ENCODE data around the gene AS3MT. TPM values are rescaled to one million over a fixed set of nuclear protein-coding genes. Genes with fewer than 3 reads are reported as not detected.

The AS3MT gene
- total RNA-seq, 2 donors from 2014 or later: 10.2 to 20.9 TPM

- no peaks in the 10 kb centered on the region for H3K27me3 ChIP-seq (ENCODE audit: control insufficient read depth, insufficient read depth, low read length, poor library complexity, severe bottlenecking)
- 90% methylated on average over 2 of the region's 3 CpGs; no CpG with 5 or more reads in 1 of the 2 experiments for WGBS, 2 experiments (ENCODE audit: insufficient coverage in 1 of 2, insufficient read length in 1 of 2)
- Mint-ChIP-seq H3K9me3 (no peaks in the 10 kb centered on the region), H3K36me3 (ENCODE audit: low read depth) (peaks cover 3% of the 10 kb centered on the region), H3K4me3 (no peak overlapping the region), H3K27me3 (ENCODE audit: insufficient read depth) (no peaks in the 10 kb centered on the region), H3K27ac (no peak overlapping the region), H3K4me1 (no peaks in the 10 kb centered on the region)
- H3K27ac ChIP-seq (ENCODE audit: low read depth, low read length): no peak overlapping the region
- TF ChIP-seq CTCF (conservative IDR thresholded peaks at IDR 0.05): no peak
- H3K4me3 ChIP-seq (ENCODE audit: low read length): no peak overlapping the region
- DNase-seq: no peak
- H3K9ac ChIP-seq (ENCODE audit: extremely low read depth, low read length, poor library complexity, severe bottlenecking): no peak overlapping the region
- no peaks in the 10 kb centered on the region for H3K36me3 ChIP-seq (ENCODE audit: control insufficient read depth, insufficient read depth, low read length)
- no peaks in the 10 kb centered on the region for H3K9me3 ChIP-seq (ENCODE audit: control insufficient read depth, low read length)
- H3K4me1 ChIP-seq (ENCODE audit: control insufficient read depth, insufficient read depth, low read length): no peaks in the 10 kb centered on the region
Observed at GRCh38 chr10:102900006-102900405, 30.7 kb downstream of the AS3MT start.

GRCh38 chr10:102904346-102904745, 35.1 kb downstream of the AS3MT start:
- peaks cover 2% of the 10 kb centered on the region for H3K36me3 Mint-ChIP-seq (ENCODE audit: low read depth)
- no peak for DNase-seq

GRCh38 chr10:102906507-102906906, 37.2 kb downstream of the AS3MT start:
- no peak overlapping the region for H3K4me3 Mint-ChIP-seq
- no peak overlapping the region for H3K27ac Mint-ChIP-seq
- no peak for TF ChIP-seq CTCF (conservative IDR thresholded peaks at IDR 0.05)
- H3K9me3 ChIP-seq (ENCODE audit: control insufficient read depth, low read length): no peaks in the 10 kb centered on the region
- no peak overlapping the region for H3K27ac ChIP-seq (ENCODE audit: low read depth, low read length)
- no peaks in the 10 kb centered on the region for H3K27me3 ChIP-seq (ENCODE audit: control insufficient read depth, insufficient read depth, low read length, poor library complexity, severe bottlenecking)
- no peak overlapping the region for H3K4me3 ChIP-seq (ENCODE audit: low read length)
- DNase-seq: no peak
- H3K9me3 Mint-ChIP-seq: no peaks in the 10 kb centered on the region
- H3K27me3 Mint-ChIP-seq (ENCODE audit: insufficient read depth): no peaks in the 10 kb centered on the region
- no peaks in the 10 kb centered on the region for H3K36me3 Mint-ChIP-seq (ENCODE audit: low read depth)
- H3K4me1 ChIP-seq (ENCODE audit: control insufficient read depth, insufficient read depth, low read length): no peaks in the 10 kb centered on the region
- no peaks in the 10 kb centered on the region for H3K4me1 Mint-ChIP-seq
- H3K9ac ChIP-seq (ENCODE audit: extremely low read depth, low read length, poor library complexity, severe bottlenecking): no peak overlapping the region
- H3K36me3 ChIP-seq (ENCODE audit: control insufficient read depth, insufficient read depth, low read length): no peaks in the 10 kb centered on the region
- WGBS, 2 experiments (ENCODE audit: insufficient coverage in 1 of 2, insufficient read length in 1 of 2): 83 to 100% methylated on average over 2 to 3 of the region's 4 CpGs

More at GRCh38 chr10:102904346-102904745, 35.1 kb downstream of the AS3MT start:
- H3K4me1 Mint-ChIP-seq: no peaks in the 10 kb centered on the region
- Histone ChIP-seq H3K4me3 (ENCODE audit: low read length) (no peak overlapping the region), H3K36me3 (ENCODE audit: control insufficient read depth, insufficient read depth, low read length) (no peaks in the 10 kb centered on the region), H3K9ac (ENCODE audit: extremely low read depth, low read length, poor library complexity, severe bottlenecking) (no peak overlapping the region), H3K4me1 (ENCODE audit: control insufficient read depth, insufficient read depth, low read length) (no peaks in the 10 kb centered on the region), H3K9me3 (ENCODE audit: control insufficient read depth, low read length) (no peaks in the 10 kb centered on the region), H3K27ac (ENCODE audit: low read depth, low read length) (no peak overlapping the region), H3K27me3 (ENCODE audit: control insufficient read depth, insufficient read depth, low read length, poor library complexity, severe bottlenecking) (no peaks in the 10 kb centered on the region)
- no peak overlapping the region for H3K4me3 Mint-ChIP-seq
- H3K27ac Mint-ChIP-seq: no peak overlapping the region
- no peaks in the 10 kb centered on the region for H3K27me3 Mint-ChIP-seq (ENCODE audit: insufficient read depth)
- H3K9me3 Mint-ChIP-seq: no peaks in the 10 kb centered on the region
- no peak for TF ChIP-seq CTCF (conservative IDR thresholded peaks at IDR 0.05)

Measured in endodermal cell (in vitro differentiated cells).